ENCODE data around the gene DENND6B.

DNA sequence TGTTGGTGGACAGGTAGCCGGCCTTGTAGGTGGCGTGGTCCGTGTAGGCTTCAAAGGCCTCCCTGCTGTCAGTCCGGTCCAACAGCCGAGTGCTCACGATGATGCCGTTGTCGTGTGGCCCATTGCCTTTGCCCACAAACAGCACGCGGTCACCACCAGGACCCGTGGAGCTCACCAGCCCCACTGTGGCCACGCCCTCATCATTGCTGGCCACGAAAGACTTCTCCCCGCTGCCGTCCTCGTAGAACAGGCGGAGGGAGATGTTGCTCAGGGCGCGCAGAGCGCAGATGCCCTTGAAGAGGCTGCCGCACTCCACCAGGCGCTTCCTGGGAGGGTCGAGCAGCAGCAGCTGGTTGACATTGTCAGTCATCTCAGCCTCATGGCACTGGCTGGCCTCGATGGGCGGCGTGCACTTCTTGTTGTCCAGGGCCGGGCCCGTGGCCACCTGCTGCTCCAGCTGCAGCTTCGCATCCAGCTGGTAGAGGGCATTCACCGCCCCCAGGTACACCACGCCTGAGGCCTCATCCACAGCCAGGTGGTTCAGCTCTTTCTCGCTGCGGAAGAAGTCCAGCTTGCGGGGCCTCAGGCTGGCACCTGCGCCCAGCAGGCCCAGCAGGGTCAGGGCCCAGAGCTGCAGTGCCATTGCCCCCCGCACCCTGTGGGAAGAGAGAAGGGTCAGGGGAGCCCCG lies 36.7 kb downstream of the DENND6B start:
- TF ChIP-seq, protein P1, sequence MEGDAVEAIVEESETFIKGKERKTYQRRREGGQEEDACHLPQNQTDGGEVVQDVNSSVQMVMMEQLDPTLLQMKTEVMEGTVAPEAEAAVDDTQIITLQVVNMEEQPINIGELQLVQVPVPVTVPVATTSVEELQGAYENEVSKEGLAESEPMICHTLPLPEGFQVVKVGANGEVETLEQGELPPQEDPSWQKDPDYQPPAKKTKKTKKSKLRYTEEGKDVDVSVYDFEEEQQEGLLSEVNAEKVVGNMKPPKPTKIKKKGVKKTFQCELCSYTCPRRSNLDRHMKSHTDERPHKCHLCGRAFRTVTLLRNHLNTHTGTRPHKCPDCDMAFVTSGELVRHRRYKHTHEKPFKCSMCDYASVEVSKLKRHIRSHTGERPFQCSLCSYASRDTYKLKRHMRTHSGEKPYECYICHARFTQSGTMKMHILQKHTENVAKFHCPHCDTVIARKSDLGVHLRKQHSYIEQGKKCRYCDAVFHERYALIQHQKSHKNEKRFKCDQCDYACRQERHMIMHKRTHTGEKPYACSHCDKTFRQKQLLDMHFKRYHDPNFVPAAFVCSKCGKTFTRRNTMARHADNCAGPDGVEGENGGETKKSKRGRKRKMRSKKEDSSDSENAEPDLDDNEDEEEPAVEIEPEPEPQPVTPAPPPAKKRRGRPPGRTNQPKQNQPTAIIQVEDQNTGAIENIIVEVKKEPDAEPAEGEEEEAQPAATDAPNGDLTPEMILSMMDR (IDR thresholded peaks at IDR 0.05; ENCODE audit: low read depth, low read length, missing input control) = no peak
- TF ChIP-seq NR2F2 (IDR thresholded peaks at IDR 0.05) (no peak), SP1 (IDR thresholded peaks at IDR 0.05) (no peak), RAD21 (IDR thresholded peaks at IDR 0.05) (no peak), TAF1 (conservative IDR thresholded peaks at IDR 0.05) (no peak), YY1 (IDR thresholded peaks at IDR 0.05) (no peak), HNF4G (IDR thresholded peaks at IDR 0.05) (no peak)
- TF ChIP-seq, protein P2, sequence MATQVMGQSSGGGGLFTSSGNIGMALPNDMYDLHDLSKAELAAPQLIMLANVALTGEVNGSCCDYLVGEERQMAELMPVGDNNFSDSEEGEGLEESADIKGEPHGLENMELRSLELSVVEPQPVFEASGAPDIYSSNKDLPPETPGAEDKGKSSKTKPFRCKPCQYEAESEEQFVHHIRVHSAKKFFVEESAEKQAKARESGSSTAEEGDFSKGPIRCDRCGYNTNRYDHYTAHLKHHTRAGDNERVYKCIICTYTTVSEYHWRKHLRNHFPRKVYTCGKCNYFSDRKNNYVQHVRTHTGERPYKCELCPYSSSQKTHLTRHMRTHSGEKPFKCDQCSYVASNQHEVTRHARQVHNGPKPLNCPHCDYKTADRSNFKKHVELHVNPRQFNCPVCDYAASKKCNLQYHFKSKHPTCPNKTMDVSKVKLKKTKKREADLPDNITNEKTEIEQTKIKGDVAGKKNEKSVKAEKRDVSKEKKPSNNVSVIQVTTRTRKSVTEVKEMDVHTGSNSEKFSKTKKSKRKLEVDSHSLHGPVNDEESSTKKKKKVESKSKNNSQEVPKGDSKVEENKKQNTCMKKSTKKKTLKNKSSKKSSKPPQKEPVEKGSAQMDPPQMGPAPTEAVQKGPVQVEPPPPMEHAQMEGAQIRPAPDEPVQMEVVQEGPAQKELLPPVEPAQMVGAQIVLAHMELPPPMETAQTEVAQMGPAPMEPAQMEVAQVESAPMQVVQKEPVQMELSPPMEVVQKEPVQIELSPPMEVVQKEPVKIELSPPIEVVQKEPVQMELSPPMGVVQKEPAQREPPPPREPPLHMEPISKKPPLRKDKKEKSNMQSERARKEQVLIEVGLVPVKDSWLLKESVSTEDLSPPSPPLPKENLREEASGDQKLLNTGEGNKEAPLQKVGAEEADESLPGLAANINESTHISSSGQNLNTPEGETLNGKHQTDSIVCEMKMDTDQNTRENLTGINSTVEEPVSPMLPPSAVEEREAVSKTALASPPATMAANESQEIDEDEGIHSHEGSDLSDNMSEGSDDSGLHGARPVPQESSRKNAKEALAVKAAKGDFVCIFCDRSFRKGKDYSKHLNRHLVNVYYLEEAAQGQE (IDR thresholded peaks at IDR 0.05) = no peak
- TF ChIP-seq, protein P3, sequence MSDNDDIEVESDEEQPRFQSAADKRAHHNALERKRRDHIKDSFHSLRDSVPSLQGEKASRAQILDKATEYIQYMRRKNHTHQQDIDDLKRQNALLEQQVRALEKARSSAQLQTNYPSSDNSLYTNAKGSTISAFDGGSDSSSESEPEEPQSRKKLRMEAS (IDR thresholded peaks at IDR 0.05) = no peak

Data from liver (tissue), 3 donors.